ENCODE results near the gene PTX4. TPM values are rescaled to one million over a fixed set of nuclear protein-coding genes. Genes with fewer than 3 reads are reported as not detected.

Gene PTX4
- total RNA-seq, 1 donor from 2014 or later, result not detected

DNA sequence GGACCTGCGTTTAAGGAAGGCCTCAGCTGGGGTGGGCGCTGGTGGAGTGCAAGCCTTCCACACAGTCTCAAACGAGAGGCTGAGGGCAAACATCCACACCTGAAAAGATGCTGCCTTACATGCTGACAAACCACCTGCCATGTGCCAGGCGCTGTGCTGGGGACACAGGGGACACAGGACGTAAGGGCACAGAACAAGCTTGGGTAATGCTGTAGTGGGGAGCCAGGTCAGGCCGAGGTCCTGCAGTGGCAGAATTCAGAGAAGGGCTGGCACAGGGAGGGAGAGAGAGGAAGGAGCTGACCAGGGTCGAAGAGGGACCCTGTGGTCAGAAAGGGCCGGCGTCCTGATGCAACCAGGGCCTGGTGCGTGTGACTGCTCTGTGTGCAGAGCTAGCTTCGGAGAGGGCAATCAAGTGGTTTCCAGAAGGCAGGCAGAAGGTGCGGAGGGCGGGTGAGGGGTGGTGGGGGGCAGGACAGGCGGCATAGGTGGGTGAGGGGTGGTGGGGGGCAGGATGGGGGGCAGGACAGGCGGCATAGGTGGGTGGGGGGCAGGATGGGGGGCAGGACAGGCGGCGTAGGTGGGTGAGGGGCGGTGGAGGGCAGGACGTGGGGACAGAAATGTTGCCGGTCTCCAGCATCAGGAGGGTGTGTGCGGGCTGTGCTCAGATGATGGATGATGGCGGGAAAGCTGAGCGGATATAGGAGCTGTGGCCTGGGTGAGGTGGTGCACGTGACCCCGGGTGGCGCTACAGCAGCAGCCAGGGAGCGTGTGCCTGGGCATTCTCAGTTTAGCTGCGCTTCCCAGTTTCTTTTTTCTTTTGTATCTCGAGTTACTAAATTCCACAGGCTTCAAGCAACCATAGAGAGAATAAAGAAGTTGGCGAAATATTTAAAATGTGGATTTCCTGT is 23.2 kb upstream of the PTX4 start:
- intact Hi-C loops (cut with micrococcal nuclease), result no loop called here
- H3K4me1 Mint-ChIP-seq, result no peaks in the 10 kb centered on the region
- no peak for DNase-seq
- H3K4me3 Mint-ChIP-seq, result no peak overlapping the region
- no peaks in the 10 kb centered on the region for H3K9me3 Mint-ChIP-seq
- H3K27me3 Mint-ChIP-seq, result no peaks in the 10 kb centered on the region
- H3K36me3 Mint-ChIP-seq (ENCODE audit: low read depth), result peaks cover 22% of the 10 kb centered on the region
- peak overlapping the region; percentile 37 for H3K27ac Mint-ChIP-seq

DNA sequence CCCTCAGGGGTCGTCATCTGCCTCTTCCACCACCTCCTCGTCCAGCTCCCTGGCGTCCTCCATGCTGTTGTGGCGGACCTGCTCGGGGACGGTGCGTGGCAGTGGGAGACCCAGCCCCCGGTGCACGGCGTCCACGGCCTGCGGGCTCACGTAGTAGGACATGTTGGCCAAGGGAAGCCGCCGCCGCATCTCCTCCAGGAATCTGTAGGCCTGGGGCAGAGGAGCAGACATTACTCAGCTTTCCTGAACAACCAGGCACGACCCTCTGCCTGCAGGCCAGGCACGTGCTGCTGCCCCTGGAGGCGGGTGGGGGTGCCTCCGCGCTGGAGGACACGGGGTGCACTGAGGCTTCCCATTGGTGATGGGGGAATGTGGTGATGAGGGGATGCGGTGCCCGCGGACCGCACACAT is 22.2 kb upstream of the PTX4 start:
- Mint-ChIP-seq H3K9me3 (no peaks in the 10 kb centered on the region), H3K4me3 (no peak overlapping the region), H3K27me3 (no peaks in the 10 kb centered on the region), H3K27ac (no peak overlapping the region), H3K36me3 (ENCODE audit: low read depth) (peaks cover 22% of the 10 kb centered on the region), H3K4me1 (no peaks in the 10 kb centered on the region)
- intact Hi-C loops (cut with micrococcal nuclease), result no loop called here
- DNase-seq, result no peak

DNA sequence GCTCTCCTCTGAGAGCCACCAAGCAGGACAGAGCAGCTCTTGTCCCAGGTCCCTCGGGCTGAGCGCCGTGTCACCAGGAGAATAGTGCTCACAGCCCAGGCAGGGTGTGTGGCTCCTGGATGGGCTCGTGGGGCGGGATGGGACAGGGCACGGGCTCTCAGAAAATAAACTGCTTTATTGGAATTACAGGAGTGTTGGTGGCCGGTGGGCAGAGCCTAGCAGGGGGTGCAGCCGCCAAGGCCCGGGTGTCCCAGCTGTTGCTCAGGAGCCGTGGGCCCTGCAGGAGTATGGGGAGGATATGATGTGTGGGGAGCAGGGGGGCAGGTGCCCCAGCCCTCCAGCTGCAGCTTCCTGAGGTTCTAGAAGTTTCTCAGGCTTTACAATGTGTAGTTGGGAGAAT is 21.5 kb upstream of the PTX4 start:
- Mint-ChIP-seq H3K36me3 (ENCODE audit: low read depth) (peaks cover 22% of the 10 kb centered on the region), H3K27ac (no peak overlapping the region), H3K4me3 (no peak overlapping the region), H3K27me3 (no peaks in the 10 kb centered on the region), H3K9me3 (no peaks in the 10 kb centered on the region), H3K4me1 (no peaks in the 10 kb centered on the region)
- intact Hi-C loops (cut with micrococcal nuclease), result no loop called here
- no peak for DNase-seq

DNA sequence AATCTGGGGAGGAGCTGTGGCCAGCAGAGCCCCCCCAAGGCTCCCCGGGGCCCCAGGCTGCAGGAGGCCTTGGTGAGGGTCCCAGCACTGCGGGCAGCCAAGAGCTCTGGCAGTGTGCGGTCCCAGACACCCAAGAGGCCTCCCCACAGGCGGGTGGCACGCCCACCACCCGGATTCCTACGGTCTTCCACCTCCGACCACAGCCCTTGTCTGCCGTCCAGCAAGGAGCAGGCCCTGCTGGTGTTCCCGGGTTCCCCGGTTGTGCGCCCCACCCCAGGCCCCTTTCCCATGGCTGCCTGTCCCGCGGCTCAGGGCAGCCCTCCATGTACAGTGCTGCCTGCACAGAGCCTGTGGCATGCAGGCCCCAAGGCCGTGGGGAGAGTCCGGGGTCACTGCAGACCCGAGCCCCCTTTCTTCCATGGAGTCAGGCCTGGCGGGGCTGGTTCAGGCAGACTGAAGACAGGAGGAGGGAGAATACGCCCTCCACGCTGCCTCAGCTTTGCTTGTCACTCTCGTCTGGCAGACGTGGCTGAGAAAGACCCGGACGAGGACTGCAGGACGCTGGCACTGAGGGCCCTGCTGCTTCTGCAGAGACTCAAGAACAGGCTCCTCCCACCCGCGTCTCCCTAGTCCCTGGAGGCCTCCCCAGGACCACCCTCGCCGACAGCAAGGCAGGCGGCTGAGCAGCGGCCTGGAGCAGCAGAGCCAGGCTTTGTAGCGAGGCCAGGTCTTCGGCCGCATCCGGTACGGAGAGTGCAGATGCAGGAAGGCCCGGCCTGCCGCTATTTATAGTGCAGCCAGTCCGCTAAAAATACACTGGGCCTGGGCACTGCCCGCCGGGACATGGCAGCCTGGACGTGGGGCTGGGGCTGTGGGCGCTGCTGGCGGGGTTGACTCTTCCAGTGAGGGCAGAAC is 20.8 kb upstream of the PTX4 start:
- no peaks in the 10 kb centered on the region for H3K9me3 Mint-ChIP-seq
- peaks cover 22% of the 10 kb centered on the region for H3K36me3 Mint-ChIP-seq (ENCODE audit: low read depth)
- intact Hi-C loops (cut with micrococcal nuclease), result no loop called here
- H3K4me1 Mint-ChIP-seq, result no peaks in the 10 kb centered on the region
- no peak overlapping the region for H3K4me3 Mint-ChIP-seq
- no peak for DNase-seq
- H3K27me3 Mint-ChIP-seq, result no peaks in the 10 kb centered on the region
- no peak overlapping the region for H3K27ac Mint-ChIP-seq

DNA sequence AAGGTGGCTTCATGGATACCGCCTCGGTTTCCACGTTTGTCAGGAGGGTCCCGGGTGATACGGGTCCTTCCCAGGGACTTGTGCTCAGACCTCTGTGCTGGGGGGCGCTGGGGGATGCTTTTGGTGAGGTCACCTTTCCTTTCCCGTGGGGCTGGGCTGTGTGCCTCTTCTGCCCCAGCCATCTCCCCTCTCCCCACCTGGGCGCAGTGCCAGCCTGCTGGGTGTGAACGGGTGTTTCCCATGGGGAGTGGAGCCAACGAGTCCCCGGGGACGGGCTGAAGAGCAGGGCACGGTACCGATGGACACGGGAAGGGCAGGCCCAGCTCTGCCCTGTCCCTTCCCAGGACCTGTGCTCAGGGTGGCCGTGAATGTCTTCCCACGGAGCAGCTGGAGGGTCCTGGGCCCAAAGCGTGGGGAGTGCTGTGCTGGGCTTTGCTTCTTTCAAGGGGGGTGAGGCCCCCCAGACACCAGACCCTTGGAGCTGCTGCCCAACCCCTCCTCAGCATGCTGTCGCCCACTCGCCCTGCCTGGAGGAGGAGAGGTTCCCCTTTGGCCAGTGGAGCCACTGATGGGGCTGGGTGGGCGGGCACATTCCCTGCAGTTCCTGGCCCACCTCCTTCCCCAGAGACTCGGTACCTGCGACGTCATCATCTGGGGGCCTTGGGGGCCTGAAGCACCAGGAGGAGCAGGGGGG is 19.9 kb upstream of the PTX4 start:
- Mint-ChIP-seq H3K4me3 (no peak overlapping the region), H3K4me1 (no peaks in the 10 kb centered on the region), H3K36me3 (ENCODE audit: low read depth) (peaks cover 22% of the 10 kb centered on the region), H3K27ac (no peak overlapping the region), H3K9me3 (no peaks in the 10 kb centered on the region), H3K27me3 (no peaks in the 10 kb centered on the region)
- intact Hi-C loops (cut with micrococcal nuclease), result no loop called here
- DNase-seq, result no peak

DNA sequence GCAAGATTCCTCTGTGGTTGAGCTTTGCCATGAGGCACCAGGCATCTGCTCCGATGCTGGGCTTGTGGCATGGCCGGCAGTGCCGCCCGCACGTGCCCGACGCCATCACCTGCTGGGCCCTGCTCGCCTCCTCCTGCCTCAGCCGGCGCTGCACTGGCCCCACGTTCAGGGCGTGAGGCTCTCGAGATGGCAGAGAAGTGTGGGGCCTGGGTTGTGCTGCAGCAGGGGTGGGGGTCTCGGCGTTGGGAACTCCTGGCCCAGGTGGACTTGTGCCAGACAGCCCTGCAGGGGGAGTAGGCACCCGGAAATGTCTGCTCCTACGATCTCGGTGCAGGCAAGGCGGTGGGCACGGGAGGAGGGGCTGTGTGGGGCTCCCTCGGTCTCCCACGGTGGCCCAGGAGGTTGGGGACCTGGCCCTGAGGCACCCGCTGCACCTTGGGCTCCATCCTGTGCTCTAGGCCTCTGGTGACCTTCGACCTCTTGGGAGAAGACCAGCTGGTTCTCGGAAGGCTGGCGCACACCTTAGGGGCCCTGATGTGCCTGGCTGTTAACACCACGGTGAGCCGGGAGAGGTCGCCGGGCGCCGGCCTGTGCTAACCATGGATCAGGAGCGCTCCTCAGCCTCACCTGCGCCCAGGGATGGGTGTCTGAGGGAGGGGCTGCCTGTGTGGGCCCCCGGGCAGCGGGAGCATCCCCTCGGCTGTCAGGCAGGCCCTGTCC is 17.9 kb upstream of the PTX4 start:
- Mint-ChIP-seq H3K9me3 (no peaks in the 10 kb centered on the region), H3K27me3 (no peaks in the 10 kb centered on the region), H3K4me1 (no peaks in the 10 kb centered on the region), H3K36me3 (ENCODE audit: low read depth) (peaks cover 22% of the 10 kb centered on the region), H3K4me3 (no peak overlapping the region), H3K27ac (no peak overlapping the region)
- intact Hi-C loops (cut with micrococcal nuclease), result no loop called here
- DNase-seq, result no peak

DNA sequence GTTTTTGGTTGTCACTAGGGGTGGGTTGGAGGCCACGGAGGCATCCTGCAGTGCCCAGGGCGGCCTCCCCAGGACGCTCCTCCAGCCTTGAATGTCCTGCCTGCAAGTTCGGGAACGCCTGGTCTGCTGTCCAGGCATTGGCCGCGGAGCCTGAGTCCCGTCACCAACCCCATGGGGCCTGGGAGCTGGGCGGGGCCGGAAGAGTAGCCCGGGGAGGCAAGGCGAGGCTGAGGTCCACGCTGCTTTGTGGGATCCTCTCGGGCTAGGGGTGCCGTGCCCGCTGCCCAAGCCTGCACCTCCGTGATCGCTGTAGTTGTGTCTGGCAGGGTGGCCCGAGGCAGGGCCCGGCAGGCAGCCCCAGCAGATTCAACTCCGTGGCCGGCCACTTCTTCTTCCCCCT is 17.2 kb upstream of the PTX4 start:
- intact Hi-C loops (cut with micrococcal nuclease), result no loop called here
- no peak overlapping the region for H3K27ac Mint-ChIP-seq

DNA sequence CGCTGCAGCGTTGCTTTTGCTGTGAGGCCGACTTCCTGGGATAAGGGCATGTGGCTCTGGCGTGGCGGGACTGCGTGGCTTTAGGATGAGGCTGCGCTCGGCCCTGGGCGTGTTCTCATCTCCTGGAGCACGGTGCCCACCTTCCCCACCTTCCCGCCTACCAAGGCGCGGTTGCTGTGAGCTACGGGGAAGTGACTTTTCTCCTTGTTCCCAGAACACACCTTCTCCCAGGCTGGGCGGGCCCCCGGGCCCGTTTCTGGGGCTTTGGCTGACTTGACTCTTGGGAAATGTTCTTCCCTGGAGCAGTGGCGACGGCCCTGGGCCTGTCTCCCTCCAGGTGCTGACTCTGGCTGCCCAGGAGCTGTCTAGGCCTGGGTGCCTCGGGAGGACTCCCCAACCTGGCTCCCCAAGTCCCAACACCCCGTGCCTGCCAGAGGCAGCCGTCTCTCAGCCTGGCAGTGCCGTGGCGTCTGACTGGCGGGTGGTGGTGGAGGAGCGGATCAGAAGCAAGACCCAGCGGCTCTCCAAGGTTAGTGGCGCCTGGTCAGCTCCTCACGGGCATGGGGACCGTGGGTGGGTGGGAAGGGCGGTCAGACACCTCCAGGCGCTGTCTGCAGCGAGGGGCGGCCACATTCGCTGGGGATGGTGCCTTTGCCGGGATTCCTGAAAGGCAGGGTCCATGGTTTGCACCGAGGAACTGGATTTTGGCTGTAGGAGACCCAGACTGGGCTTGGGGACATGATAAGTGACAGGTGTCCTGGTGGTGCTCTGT is 16.5 kb upstream of the PTX4 start:
- Mint-ChIP-seq H3K4me1 (no peaks in the 10 kb centered on the region), H3K4me3 (no peak overlapping the region), H3K27ac (no peak overlapping the region), H3K27me3 (no peaks in the 10 kb centered on the region), H3K9me3 (no peaks in the 10 kb centered on the region), H3K36me3 (ENCODE audit: low read depth) (peaks cover 15% of the 10 kb centered on the region)
- intact Hi-C loops (cut with micrococcal nuclease), result no loop called here
- DNase-seq, result no peak

More for the DNA sequence above, 17.2 kb upstream of the PTX4 start:
- Mint-ChIP-seq H3K4me3 (no peak overlapping the region), H3K27me3 (no peaks in the 10 kb centered on the region), H3K36me3 (ENCODE audit: low read depth) (peaks cover 18% of the 10 kb centered on the region), H3K9me3 (no peaks in the 10 kb centered on the region), H3K4me1 (no peaks in the 10 kb centered on the region)
- DNase-seq, result no peak

DNA sequence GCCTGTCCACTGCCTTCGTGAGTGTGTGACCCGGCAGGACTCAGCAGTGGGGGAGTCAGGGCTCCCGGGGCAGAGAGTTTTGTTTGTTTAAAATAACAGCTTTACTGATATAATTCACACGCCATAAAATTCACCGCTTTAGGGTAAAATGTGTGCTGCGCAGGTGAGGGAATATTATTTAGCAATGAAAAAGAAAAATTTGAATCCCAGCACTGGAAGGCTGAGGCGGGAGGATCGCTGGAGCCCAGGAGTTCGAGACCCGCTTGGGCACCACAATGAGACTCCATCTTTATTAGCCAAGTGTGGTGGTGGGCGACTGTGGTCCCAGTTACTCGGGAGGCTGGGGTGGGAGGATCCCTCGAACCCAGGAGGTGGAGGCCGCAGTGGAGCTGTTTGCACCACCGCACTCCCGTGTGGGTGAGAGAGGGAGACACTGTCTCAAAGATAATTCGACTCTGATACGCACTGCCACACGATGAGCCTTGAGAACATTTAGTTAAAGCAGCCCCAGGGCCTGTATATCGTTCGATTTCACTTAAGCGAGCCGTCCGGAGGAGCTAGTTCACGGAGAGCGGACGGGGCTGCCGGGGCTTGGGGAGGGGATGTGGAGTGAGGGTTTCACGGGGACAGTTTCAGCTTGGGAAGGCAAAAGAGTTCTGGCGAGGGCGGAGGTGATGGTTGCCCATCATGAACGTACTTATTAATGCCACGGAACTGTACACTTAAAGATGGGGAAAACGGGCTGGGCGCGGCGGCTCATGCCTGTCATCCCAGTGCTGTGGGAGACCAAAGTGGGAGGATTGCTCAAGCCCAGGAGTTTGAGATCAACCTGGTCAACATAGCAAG is 14.6 kb upstream of the PTX4 start:
- H3K4me3 Mint-ChIP-seq, result no peak overlapping the region
- no peaks in the 10 kb centered on the region for H3K27me3 Mint-ChIP-seq
- no peaks in the 10 kb centered on the region for H3K9me3 Mint-ChIP-seq
- no peaks in the 10 kb centered on the region for H3K4me1 Mint-ChIP-seq
- DNase-seq, result no peak
- intact Hi-C loops (cut with micrococcal nuclease), result no loop called here
- H3K27ac Mint-ChIP-seq, result no peak overlapping the region
- peaks cover 18% of the 10 kb centered on the region for H3K36me3 Mint-ChIP-seq (ENCODE audit: low read depth)

DNA sequence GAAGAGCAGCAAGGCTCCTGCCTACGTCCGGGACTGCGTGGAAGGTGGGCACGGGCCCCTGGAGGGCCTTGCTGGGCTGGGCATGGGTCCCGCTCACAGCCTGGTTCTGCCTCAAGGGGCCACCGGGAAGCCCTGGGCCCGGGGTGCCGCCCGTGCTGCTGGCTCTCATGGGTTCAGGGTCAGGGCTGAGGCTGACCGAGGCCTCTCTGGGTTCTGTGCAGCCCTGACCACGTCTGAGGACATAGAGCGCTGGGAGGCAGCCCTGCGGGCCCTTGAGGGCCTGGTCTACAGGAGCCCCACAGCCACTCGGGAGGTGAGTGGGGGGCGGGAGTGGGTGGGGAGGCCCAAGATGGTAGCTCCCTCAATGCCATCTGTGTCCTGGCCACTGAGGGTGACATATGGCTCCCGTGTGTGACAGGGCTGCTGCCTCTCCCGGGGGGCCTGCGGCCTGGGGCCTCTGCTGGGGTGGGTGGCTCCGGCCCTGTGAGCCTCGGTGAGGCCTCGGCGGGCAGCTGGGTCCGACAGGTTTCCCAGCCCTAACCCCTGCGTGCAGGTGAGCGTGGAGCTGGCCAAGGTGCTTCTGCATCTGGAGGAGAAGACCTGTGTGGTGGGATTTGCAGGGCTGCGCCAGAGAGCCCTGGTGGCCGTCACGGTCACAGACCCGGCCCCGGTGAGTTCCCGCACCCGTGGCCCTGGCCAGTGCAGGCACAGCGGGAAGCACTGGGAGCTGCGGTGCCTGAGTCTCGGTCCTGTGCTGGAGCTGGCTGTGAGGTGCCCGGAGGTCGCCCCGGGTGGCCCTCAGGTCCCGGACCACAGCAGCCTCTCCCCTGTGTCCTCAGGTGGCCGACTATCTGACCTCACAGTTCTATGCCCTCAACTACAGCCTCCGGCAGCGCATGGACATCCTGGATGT is 13.6 kb upstream of the PTX4 start:
- DNase-seq, result no peak
- H3K36me3 Mint-ChIP-seq (ENCODE audit: low read depth), result peaks cover 19% of the 10 kb centered on the region
- H3K4me1 Mint-ChIP-seq, result no peaks in the 10 kb centered on the region
- H3K9me3 Mint-ChIP-seq, result no peaks in the 10 kb centered on the region
- intact Hi-C loops (cut with micrococcal nuclease), result no loop called here
- H3K4me3 Mint-ChIP-seq, result no peak overlapping the region
- no peaks in the 10 kb centered on the region for H3K27me3 Mint-ChIP-seq
- no peak overlapping the region for H3K27ac Mint-ChIP-seq

DNA sequence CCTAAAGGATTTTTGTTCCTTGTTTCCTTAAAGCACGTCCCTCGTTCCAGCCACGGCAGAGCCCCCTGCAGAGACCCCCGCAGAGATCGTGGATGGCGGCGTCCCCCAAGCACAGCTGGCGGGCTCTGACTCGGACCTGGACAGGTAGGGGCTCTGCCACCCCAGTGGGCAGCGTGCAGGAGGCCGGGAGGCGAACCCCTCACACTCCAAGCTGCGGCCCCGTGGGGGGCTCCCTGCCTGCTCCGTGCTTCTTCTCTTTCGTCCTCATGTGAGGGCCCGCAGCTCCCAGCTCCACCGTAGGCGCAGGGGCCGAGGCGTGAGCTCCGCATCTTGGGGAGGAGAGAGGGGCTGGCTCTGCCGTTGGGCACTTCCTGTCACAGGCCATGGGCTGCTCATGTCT is 12.9 kb upstream of the PTX4 start:
- Mint-ChIP-seq H3K36me3 (ENCODE audit: low read depth) (peaks cover 19% of the 10 kb centered on the region), H3K27ac (no peak overlapping the region)
- DNase-seq, result no peak

More for the DNA sequence above, 12.9 kb upstream of the PTX4 start:
- intact Hi-C loops (cut with micrococcal nuclease), result no loop called here
- Mint-ChIP-seq H3K4me3 (no peak overlapping the region), H3K4me1 (no peaks in the 10 kb centered on the region), H3K27me3 (no peaks in the 10 kb centered on the region), H3K9me3 (no peaks in the 10 kb centered on the region)

All from activated CD4-positive, alpha-beta T cell treated with anti-CD3 and anti-CD28 coated beads, Interleukin-2, amount 10 ng/mL, durations not matched to agents 24 days and 14 days (primary cell).